H9 (cell line): ENCODE measurements around the gene EIF4E2. TPM values are rescaled to one million over a fixed set of nuclear protein-coding genes. Genes with fewer than 3 reads are reported as not detected.

Experiments used
- DNase-seq: peaks from one replicate; pipeline ENCODE4 v3.0.0-alpha.2; 2017
- H2AFZ ChIP-seq: one replicate; pipeline ENCODE4 v1.6.1; 2013; ENCODE audit warnings: mild to moderate bottlenecking, low read length, control low read depth, moderate library complexity
- H2AK5ac ChIP-seq: 2 replicates; pipeline ENCODE4 v1.6.1; 2013; ENCODE audit warnings: low read length, control low read depth, mixed read lengths; ENCODE audit not compliant: insufficient read length
- H2BK120ac ChIP-seq: one replicate; pipeline ENCODE4 v1.6.1; 2013; ENCODE audit warnings: low read depth, mild to moderate bottlenecking, low read length, control low read depth, inconsistent platforms; ENCODE audit not compliant: poor library complexity, severe bottlenecking
- H2BK12ac ChIP-seq: 2 replicates; pipeline ENCODE4 v1.6.1; 2013; ENCODE audit warnings: low read length, control low read depth, mixed read lengths, low read depth; ENCODE audit not compliant: insufficient read length
- H2BK15ac ChIP-seq: 2 replicates; pipeline ENCODE4 v1.6.1; 2013; ENCODE audit warnings: low read depth, low read length, control low read depth
- H2BK20ac ChIP-seq: one replicate; pipeline ENCODE4 v1.6.1; 2013; ENCODE audit warnings: low read depth, mild to moderate bottlenecking, low read length, control low read depth, inconsistent platforms; ENCODE audit not compliant: poor library complexity, severe bottlenecking
- H2BK5ac ChIP-seq: 2 replicates; pipeline ENCODE4 v1.6.1; 2013; ENCODE audit warnings: low read length, control low read depth, mixed read lengths; ENCODE audit not compliant: insufficient read length
- H3K14ac ChIP-seq: 2 replicates; pipeline ENCODE4 v1.6.1; 2013; ENCODE audit warnings: low read length, control low read depth; ENCODE audit not compliant: insufficient read depth
- H3K18ac ChIP-seq: 2 replicates; pipeline ENCODE4 v1.6.1; 2013; ENCODE audit warnings: low read depth, mild to moderate bottlenecking, mixed read lengths, low read length, control low read depth; ENCODE audit not compliant: insufficient read length
- H3K23ac ChIP-seq: 2 replicates; pipeline ENCODE4 v1.6.1; 2013; ENCODE audit warnings: low read length, control low read depth, mixed read lengths, low read depth; ENCODE audit not compliant: insufficient read length
- H3K23me2 ChIP-seq: 2 replicates; pipeline ENCODE4 v1.6.1; 2013; ENCODE audit warnings: low read depth, mild to moderate bottlenecking, mixed read lengths, low read length, control low read depth; ENCODE audit not compliant: insufficient read length, poor library complexity, severe bottlenecking
- H3K27ac ChIP-seq: 2 replicates; pipeline ENCODE4 v1.5.1; 2013; ENCODE audit warnings: low read length, control low read depth, mixed read lengths, low read depth; ENCODE audit not compliant: insufficient read length
- H3K27me3 ChIP-seq: 2 replicates; pipeline ENCODE4 v1.6.1; 2013; ENCODE audit warnings: low read length, control low read depth, inconsistent platforms; ENCODE audit not compliant: insufficient read depth
- H3K4ac ChIP-seq: 2 replicates; pipeline ENCODE4 v1.6.1; 2013; ENCODE audit warnings: low read depth, mild to moderate bottlenecking, control low read depth, inconsistent platforms, low read length, moderate library complexity
- H3K4me1 ChIP-seq: 2 replicates; pipeline ENCODE4 v1.6.1; 2013; ENCODE audit warnings: low read length, control low read depth, inconsistent platforms; ENCODE audit not compliant: insufficient read depth
- H3K4me2 ChIP-seq: 2 replicates; pipeline ENCODE4 v1.6.1; 2013; ENCODE audit warnings: low read length, control low read depth, mixed read lengths; ENCODE audit not compliant: insufficient read length, insufficient read depth
- H3K56ac ChIP-seq: 2 replicates; pipeline ENCODE4 v1.6.1; 2013; ENCODE audit warnings: low read depth, mild to moderate bottlenecking, mixed read lengths, low read length, control low read depth; ENCODE audit not compliant: insufficient read length
- H3K79me1 ChIP-seq: 2 replicates; pipeline ENCODE4 v1.6.1; 2013; ENCODE audit warnings: low read depth, mild to moderate bottlenecking, moderate library complexity, low read length, control low read depth, inconsistent platforms; ENCODE audit not compliant: insufficient read depth, poor library complexity, severe bottlenecking
- H3K79me2 ChIP-seq: 2 replicates; pipeline ENCODE4 v1.6.1; 2013; ENCODE audit warnings: low read length, control low read depth, inconsistent platforms; ENCODE audit not compliant: insufficient read depth
- H3K9ac ChIP-seq: 2 replicates; pipeline ENCODE4 v1.6.1; 2013; ENCODE audit warnings: low read length, control low read depth, mixed read lengths; ENCODE audit not compliant: insufficient read length; ENCODE audit errors: extremely low read depth
- H3K9me3 ChIP-seq: one replicate; pipeline ENCODE4 v1.6.1; 2013; ENCODE audit warnings: low read depth, low read length, inconsistent platforms; ENCODE audit not compliant: control insufficient read depth
- H3T11ph ChIP-seq: one replicate; pipeline ENCODE4 v1.6.1; 2013; ENCODE audit warnings: mild to moderate bottlenecking, low read length, control low read depth, inconsistent platforms
- H4K20me1 ChIP-seq: one replicate; pipeline ENCODE4 v1.6.1; 2013; ENCODE audit not compliant: control insufficient read depth, insufficient read length, insufficient read depth
- H4K5ac ChIP-seq: 2 replicates; pipeline ENCODE4 v1.6.1; 2013; ENCODE audit warnings: low read depth, mild to moderate bottlenecking, mixed read lengths, low read length, control low read depth; ENCODE audit not compliant: insufficient read length
- H4K8ac ChIP-seq: replicated peaks from 2 replicates; pipeline ENCODE4 v1.6.1; 2013; ENCODE audit warnings: low read length, control low read depth, mixed read lengths, low read depth; ENCODE audit not compliant: insufficient read length
- H4K91ac ChIP-seq: 2 replicates; pipeline ENCODE4 v1.6.1; 2013; ENCODE audit warnings: low read depth, mild to moderate bottlenecking, moderate library complexity, mixed read lengths, low read length, control low read depth; ENCODE audit not compliant: insufficient read length
- H3K27ac Mint-ChIP-seq, 3 experiments: 2 replicates in 2 of 3; 3 replicates in 1 of 3; pipeline ENCODE4 v1.8.0; 2020 to 2021; ENCODE audit warnings: mixed read lengths in 3 of 3, mild to moderate bottlenecking in 1 of 3, moderate library complexity in 1 of 3
- H3K27me3 Mint-ChIP-seq: 2 replicates; pipeline ENCODE4 v1.8.0; 2021; ENCODE audit warnings: low read depth, mild to moderate bottlenecking, moderate library complexity, mixed read lengths
- H3K36me3 Mint-ChIP-seq, 3 experiments: 2 replicates in 2 of 3; 3 replicates in 1 of 3; pipeline ENCODE4 v1.8.0; 2020 to 2021; ENCODE audit warnings: low read depth in 3 of 3, mixed read lengths in 3 of 3; ENCODE audit not compliant: insufficient read depth in 1 of 3
- H3K4me1 Mint-ChIP-seq, 2 experiments: 2 replicates each; pipeline ENCODE4 v1.8.0; 2020; ENCODE audit warnings: mixed read lengths in 2 of 2
- H3K4me3 Mint-ChIP-seq, 2 experiments: 2 replicates in 1 of 2; 3 replicates in 1 of 2; pipeline ENCODE4 v1.8.0; 2020 to 2021; ENCODE audit warnings: mild to moderate bottlenecking in 2 of 2, mixed read lengths in 2 of 2, moderate library complexity in 1 of 2
- H3K9me3 Mint-ChIP-seq, 2 experiments: 2 replicates in 1 of 2; 3 replicates in 1 of 2; pipeline ENCODE4 v1.8.0; 2020; ENCODE audit warnings: mild to moderate bottlenecking in 2 of 2, mixed read lengths in 2 of 2, moderate library complexity in 1 of 2
- CTCF ChIP-seq: fragments of 200-600 bp; sonication (generic); conservative IDR thresholded peaks from 3 replicates; pipeline ENCODE4 v1.8.0; 2021; ENCODE audit warnings: antibody characterized with exemption, mild to moderate bottlenecking
- WGBS: extraction: QIAGEN DNeasy Blood & Tissue Kit; methylation state at CpG from one replicate; pipeline ENCODE4 v1.1.7; 2013; ENCODE audit warnings: missing lambda C conversion rate, low lambda C conversion rate, mixed read lengths; ENCODE audit not compliant: insufficient read length; ENCODE audit errors: extremely low coverage; 5-methylcytosine and 5-hydroxymethylcytosine counted together
- total RNA-seq: library from RNA; stranded (reverse); gene quantifications from 2 replicates; pipeline ENCODE4 v1.2.1, GENCODE V29; 2021

EIF4E2 gene
- total RNA-seq, 1 experiment from 2014 or later: 109 TPM

GRCh38 chr2:232501794-232502390 lies 48.6 kb upstream of the EIF4E2 start:
- Histone ChIP-seq H3K27ac (no peak overlapping the region), H3K27me3 (peaks cover 17% of the 10 kb centered on the region), H3K14ac (no peak overlapping the region), H3K9ac (no peak overlapping the region), H3K23ac (no peak overlapping the region), H2AFZ (no peak overlapping the region), H4K20me1 (peaks cover 3% of the 10 kb centered on the region), H3K4me2 (peak overlapping the region; percentile 88), H3K79me2 (no peaks in the 10 kb centered on the region), H2BK120ac (no peak overlapping the region), H3K18ac (no peak overlapping the region), H3K4ac (no peak overlapping the region), H4K5ac (no peak overlapping the region), H2BK5ac (no peak overlapping the region), H3K9me3 (no peaks in the 10 kb centered on the region), H2BK12ac (no peak overlapping the region), H4K91ac (no peak overlapping the region), H3K23me2 (peaks cover 12% of the 10 kb centered on the region), H4K8ac (no peak overlapping the region), H2BK15ac (no peak overlapping the region), H2BK20ac (no peak overlapping the region), H2AK5ac (no peak overlapping the region), H3K56ac (no peak overlapping the region), H3K79me1 (no peaks in the 10 kb centered on the region), H3T11ph (no peak overlapping the region), H3K4me1 (0 out of 2 replicates have a peak, but pooled peaks cover 3% of the 10 kb centered on the region)
- Mint-ChIP-seq H3K9me3 (no peaks in the 10 kb centered on the region; a peak in 1 of 5 replicates), H3K4me3 (peak overlapping the region; percentile 69 to 91), H3K4me1 (peaks cover 17 to 61% of the 10 kb centered on the region in 2 experiments), H3K27me3 (peaks cover 75% of the 10 kb centered on the region), H3K36me3 (no peaks in the 10 kb centered on the region; a peak in 1 of 7 replicates), H3K27ac (no peak overlapping the region)
- no CpG with 5 or more reads among the region's 10 CpGs for WGBS
- TF ChIP-seq CTCF: no peak
- no peak for DNase-seq
